ENCODE measurements around the gene MMP19.
"Not testable (repeated sequence)": the region's sequence is repeated elsewhere in the genome, so short reads cannot be mapped to it uniquely, and the experiment has no call there.

The MMP19 gene
- 0 to 0.11 (median 0) reads per million in 9 experiments for total RNA-seq

DNA sequence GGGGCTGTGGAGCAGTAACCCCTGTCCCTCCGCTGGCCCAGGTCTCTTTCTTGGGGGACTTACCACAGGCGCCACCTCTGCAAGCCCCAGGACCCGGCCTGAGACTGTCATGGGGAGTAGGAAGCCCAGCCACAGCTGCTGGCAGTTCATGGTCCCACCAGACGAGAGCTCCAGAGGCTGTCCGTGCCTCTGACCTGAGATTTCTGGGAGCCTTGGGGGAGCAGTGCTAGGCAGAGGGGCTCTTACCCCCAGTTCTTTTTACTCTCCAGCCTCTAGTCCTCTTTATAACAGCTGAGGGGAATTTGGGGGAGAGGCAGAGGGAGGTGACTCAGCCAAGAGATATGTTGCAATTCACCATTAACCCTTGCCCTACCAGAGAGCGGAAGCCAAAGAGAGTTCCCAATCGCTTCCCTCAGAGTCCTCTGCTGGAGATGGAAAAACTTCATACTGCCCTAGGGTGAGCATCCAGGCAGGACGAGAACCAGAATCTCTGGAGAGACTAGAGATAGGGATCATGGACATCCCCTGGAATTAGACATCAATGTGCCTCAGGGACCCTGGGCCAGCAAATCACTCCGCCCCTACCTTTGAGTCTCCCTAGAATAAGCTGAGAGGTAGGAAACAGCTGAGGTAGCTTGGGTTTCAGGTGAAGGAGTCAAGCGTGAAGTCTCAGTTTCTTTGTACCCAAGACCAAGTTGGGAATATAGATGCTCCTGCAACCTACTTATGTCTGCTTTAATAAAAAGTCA, at the start of gene MMP19:
MMP19 (minus strand) TSS at position 256 of the 749 bp plus-strand sequence; CDS start at position 150, 106 bp downstream.
- Mint-ChIP-seq H3K4me3 (no peak within 1 kb of the TSS), H3K36me3 (ENCODE audit: insufficient read depth) (no peaks in the 10 kb centered on the region), H3K27ac (no peak within 1 kb of the TSS), H3K9me3 (no peaks in the 10 kb centered on the region), H3K4me1 (ENCODE audit: low read depth in 2 of 2) (no peaks in the 10 kb centered on the region), H3K27me3 (peaks cover 5 to 19% of the 10 kb centered on the region in 2 donors)
- DNase-seq, result no peak
- no peak for ATAC-seq (replicated peaks)

DNA sequence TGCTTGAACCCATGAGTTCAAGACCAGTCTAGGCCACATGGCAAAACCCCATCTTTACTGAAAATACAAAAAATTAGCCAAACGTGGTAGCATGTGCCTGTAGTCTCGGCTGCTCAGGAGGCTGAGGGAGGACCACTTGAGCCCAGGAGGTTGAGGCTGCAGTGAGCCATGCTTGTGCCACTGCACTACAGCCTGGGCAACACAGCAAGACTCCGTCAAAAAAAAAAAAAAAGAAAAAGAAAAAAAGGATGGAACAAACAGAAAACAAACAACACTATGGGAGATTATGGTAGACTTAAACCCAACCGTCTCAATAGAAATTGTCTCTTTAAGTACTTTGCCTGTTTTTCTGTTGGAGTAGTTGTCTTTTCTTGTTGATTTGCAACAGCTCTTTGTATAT, 48.6 kb upstream of the MMP19 start:
- H3K27me3 Mint-ChIP-seq, result no peaks in the 10 kb centered on the region
- no peak for ATAC-seq (replicated peaks)

GRCh38 chr12:55885113-55885512, 42.4 kb upstream of the MMP19 start:
- ATAC-seq (replicated peaks) (no peak), DNase-seq (no peak)
- no peaks in the 10 kb centered on the region for H3K9me3 Mint-ChIP-seq
- H3K4me3 Mint-ChIP-seq, result no peak overlapping the region
- H3K27ac Mint-ChIP-seq, result no peak overlapping the region
- no peaks in the 10 kb centered on the region for H3K36me3 Mint-ChIP-seq (ENCODE audit: insufficient read depth)
- no peaks in the 10 kb centered on the region for H3K27me3 Mint-ChIP-seq
- H3K4me1 Mint-ChIP-seq (ENCODE audit: low read depth in 2 of 2), result no peaks in the 10 kb centered on the region

More for the DNA sequence above, 48.6 kb upstream of the MMP19 start:
- no peak for DNase-seq
- Mint-ChIP-seq H3K9me3 (no peaks in the 10 kb centered on the region), H3K4me1 (ENCODE audit: low read depth in 2 of 2) (no peaks in the 10 kb centered on the region), H3K4me3 (no peak overlapping the region), H3K27ac (no peak overlapping the region), H3K36me3 (ENCODE audit: insufficient read depth) (no peaks in the 10 kb centered on the region)

GRCh38 chr12:55877824-55878223, 35.1 kb upstream of the MMP19 start:
- Mint-ChIP-seq H3K27ac (no peak overlapping the region), H3K4me1 (ENCODE audit: low read depth in 2 of 2) (no peaks in the 10 kb centered on the region), H3K36me3 (ENCODE audit: insufficient read depth) (no peaks in the 10 kb centered on the region), H3K9me3 (peaks cover 0 to 10% of the 10 kb centered on the region in 2 donors), H3K27me3 (no peaks in the 10 kb centered on the region), H3K4me3 (no peak overlapping the region)
- DNase-seq (no peak), ATAC-seq (replicated peaks) (no peak)

GRCh38 chr12:55875704-55876467, 33.1 kb upstream of the MMP19 start:
- DNase-seq, result no peak
- Mint-ChIP-seq H3K27me3 (no peaks in the 10 kb centered on the region), H3K36me3 (ENCODE audit: insufficient read depth) (no peaks in the 10 kb centered on the region), H3K9me3 (peaks cover 0 to 10% of the 10 kb centered on the region in 2 donors), H3K27ac (no peak overlapping the region), H3K4me3 (no peak overlapping the region), H3K4me1 (ENCODE audit: low read depth in 2 of 2) (peaks cover 0 to 2% of the 10 kb centered on the region in 2 donors)
- no peak for ATAC-seq (replicated peaks)

GRCh38 chr12:55874443-55874842, 31.7 kb upstream of the MMP19 start:
- no peaks in the 10 kb centered on the region for H3K36me3 Mint-ChIP-seq (ENCODE audit: insufficient read depth)
- DNase-seq (no peak), ATAC-seq (replicated peaks) (no peak)
- H3K27ac Mint-ChIP-seq, result no peak overlapping the region
- H3K4me1 Mint-ChIP-seq (ENCODE audit: low read depth in 2 of 2), result peaks cover 0 to 2% of the 10 kb centered on the region in 2 donors
- H3K9me3 Mint-ChIP-seq, result peaks cover 0 to 10% of the 10 kb centered on the region in 2 donors
- no peaks in the 10 kb centered on the region for H3K27me3 Mint-ChIP-seq
- H3K4me3 Mint-ChIP-seq, result no peak overlapping the region

DNA sequence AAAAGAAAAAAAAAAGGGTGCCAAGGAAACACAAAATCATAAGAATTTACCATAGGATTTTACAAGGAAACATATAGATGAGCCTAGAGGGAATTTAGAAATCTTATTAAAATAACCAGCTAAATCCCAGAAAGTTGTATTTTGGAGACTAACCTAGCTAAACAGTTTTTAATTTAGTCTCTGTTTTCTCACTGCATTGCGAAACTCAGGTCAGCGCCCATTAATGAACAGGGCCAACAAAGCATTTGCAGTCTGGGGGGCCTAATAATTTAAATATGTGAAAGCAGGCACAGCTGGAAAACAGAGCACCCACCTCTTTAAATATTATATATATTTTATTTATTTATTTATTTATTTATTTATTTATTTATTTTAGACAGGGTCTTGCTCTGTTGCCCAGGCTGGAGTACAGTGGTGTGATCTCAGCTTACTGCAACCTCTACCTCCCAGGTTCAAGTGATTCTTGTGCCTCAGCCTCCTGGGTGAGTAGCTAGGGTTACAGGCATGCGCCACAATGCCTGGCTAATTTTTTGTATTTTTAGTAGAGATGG, 23.8 kb upstream of the MMP19 start:
- H3K27me3 Mint-ChIP-seq; H3K9me3 Mint-ChIP-seq; H3K27ac Mint-ChIP-seq; H3K36me3 Mint-ChIP-seq (ENCODE audit: insufficient read depth); ATAC-seq (replicated peaks); H3K4me1 Mint-ChIP-seq (ENCODE audit: low read depth in 2 of 2); DNase-seq; H3K4me3 Mint-ChIP-seq: not testable (repeated sequence)

- ATAC-seq (replicated peaks), result no peak
- no peaks in the 10 kb centered on the region for H3K36me3 Mint-ChIP-seq (ENCODE audit: insufficient read depth)
- no peaks in the 10 kb centered on the region for H3K9me3 Mint-ChIP-seq
Observed at GRCh38 chr12:55865327-55865726, 22.6 kb upstream of the MMP19 start.

DNA sequence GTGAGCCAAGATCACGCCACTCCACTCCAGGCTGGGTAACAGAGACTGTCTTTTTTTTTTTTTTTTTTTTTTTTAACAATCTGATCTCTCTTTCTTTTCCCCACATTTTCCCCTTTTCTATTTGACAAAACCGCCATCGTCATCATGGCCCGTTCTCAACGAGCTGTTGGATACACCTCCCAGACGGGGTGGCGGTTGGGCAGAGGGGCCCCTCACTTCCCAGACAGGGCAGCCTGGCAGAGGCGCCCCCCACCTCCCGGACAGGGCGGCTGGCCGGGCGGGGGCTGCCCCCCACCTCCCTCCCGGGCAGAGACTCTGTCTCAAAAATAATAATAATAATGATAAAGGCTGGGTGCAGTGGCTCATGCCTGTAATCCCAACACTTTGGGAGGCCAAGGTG, 20.2 kb upstream of the MMP19 start:
- not testable (repeated sequence) for H3K27me3 Mint-ChIP-seq; H3K36me3 Mint-ChIP-seq (ENCODE audit: insufficient read depth); H3K4me1 Mint-ChIP-seq (ENCODE audit: low read depth in 2 of 2); DNase-seq; H3K27ac Mint-ChIP-seq; H3K9me3 Mint-ChIP-seq; H3K4me3 Mint-ChIP-seq; ATAC-seq (replicated peaks)

More at GRCh38 chr12:55865327-55865726, 22.6 kb upstream of the MMP19 start:
- Mint-ChIP-seq H3K4me3 (no peak overlapping the region), H3K4me1 (ENCODE audit: low read depth in 2 of 2) (no peaks in the 10 kb centered on the region), H3K27me3 (no peaks in the 10 kb centered on the region), H3K27ac (no peak overlapping the region)
- DNase-seq, result no peak

DNA sequence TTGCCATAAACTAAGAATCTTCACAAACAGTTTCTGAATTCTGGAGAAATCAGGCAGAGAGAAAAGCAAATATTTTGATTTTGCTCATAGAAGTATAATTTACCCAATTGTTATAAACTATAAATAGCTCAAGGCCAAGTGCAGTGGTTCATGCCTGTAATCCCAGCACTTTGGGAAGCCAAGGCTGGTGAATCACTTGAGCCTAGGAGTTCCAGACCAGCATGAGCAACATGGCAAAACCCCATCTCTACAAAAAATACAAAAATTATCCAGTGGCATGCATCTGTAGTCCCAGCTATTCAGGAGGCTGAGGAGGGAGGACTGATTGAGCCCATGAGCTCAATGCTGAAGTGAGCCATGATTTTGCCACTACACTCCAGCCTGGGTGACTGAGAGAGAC, 19.6 kb upstream of the MMP19 start:
- no peaks in the 10 kb centered on the region for H3K4me1 Mint-ChIP-seq (ENCODE audit: low read depth in 2 of 2)
- H3K4me3 Mint-ChIP-seq, result no peak overlapping the region
- no peak overlapping the region for H3K27ac Mint-ChIP-seq
- DNase-seq (no peak), ATAC-seq (replicated peaks) (no peak)
- H3K27me3 Mint-ChIP-seq, result no peaks in the 10 kb centered on the region
- no peaks in the 10 kb centered on the region for H3K9me3 Mint-ChIP-seq
- H3K36me3 Mint-ChIP-seq (ENCODE audit: insufficient read depth), result no peaks in the 10 kb centered on the region

DNA sequence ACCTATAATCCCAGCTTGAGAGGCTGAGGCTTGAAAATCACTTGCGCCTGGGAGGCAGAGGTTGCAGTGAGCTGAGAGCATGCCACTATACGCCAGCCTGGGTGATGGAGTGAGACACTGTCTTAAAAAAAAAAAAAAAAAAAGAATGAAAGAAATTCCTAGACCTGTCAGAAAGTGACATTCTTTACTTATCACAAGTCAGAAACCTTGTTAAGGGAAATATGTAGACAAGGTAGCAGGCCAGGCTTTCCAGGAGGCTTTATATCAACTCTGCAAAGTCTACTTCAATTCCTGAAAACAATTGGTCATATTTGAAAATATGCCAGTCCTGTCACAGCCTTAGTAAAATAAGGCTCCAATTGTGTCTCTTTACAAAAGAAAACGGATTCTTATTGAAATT, 19.1 kb upstream of the MMP19 start:
- H3K36me3 Mint-ChIP-seq (ENCODE audit: insufficient read depth), result no peaks in the 10 kb centered on the region
- H3K27ac Mint-ChIP-seq, result no peak overlapping the region
- H3K4me1 Mint-ChIP-seq (ENCODE audit: low read depth in 2 of 2), result no peaks in the 10 kb centered on the region
- no peak overlapping the region for H3K4me3 Mint-ChIP-seq
- H3K27me3 Mint-ChIP-seq, result no peaks in the 10 kb centered on the region
- DNase-seq (no peak), ATAC-seq (replicated peaks) (no peak)
- no peaks in the 10 kb centered on the region for H3K9me3 Mint-ChIP-seq

- Mint-ChIP-seq H3K27ac (no peak overlapping the region), H3K4me3 (no peak overlapping the region), H3K9me3 (no peaks in the 10 kb centered on the region), H3K4me1 (ENCODE audit: low read depth in 2 of 2) (no peaks in the 10 kb centered on the region), H3K27me3 (no peaks in the 10 kb centered on the region), H3K36me3 (ENCODE audit: insufficient read depth) (no peaks in the 10 kb centered on the region)
- DNase-seq (no peak), ATAC-seq (replicated peaks) (no peak)
Observed at GRCh38 chr12:55861396-55861795, 18.7 kb upstream of the MMP19 start.

DNA sequence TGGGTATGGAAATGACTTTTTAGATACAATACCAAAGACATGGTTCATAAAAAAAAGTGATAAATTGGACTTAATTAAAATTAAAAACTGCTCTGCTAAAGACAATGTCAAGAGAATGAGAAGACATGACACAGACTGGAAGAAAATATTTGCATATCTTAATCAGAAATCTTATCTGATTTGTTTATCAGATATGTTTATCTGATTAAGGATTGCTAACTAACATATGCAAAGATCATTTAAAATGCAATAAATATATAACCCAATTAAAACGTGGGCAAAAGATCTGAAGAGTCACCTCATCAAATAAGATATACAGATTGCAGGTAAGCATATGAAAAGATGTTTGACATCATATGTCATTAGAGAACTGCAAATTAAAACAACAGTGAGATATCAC, 10.0 kb upstream of the MMP19 start:
- ATAC-seq (replicated peaks) (no peak), DNase-seq (no peak)
- Mint-ChIP-seq H3K4me1 (ENCODE audit: low read depth in 2 of 2) (no peaks in the 10 kb centered on the region), H3K27me3 (peaks cover 27 to 30% of the 10 kb centered on the region in 2 donors), H3K9me3 (no peaks in the 10 kb centered on the region), H3K27ac (no peak overlapping the region), H3K4me3 (no peak overlapping the region), H3K36me3 (ENCODE audit: insufficient read depth) (no peaks in the 10 kb centered on the region)

DNA sequence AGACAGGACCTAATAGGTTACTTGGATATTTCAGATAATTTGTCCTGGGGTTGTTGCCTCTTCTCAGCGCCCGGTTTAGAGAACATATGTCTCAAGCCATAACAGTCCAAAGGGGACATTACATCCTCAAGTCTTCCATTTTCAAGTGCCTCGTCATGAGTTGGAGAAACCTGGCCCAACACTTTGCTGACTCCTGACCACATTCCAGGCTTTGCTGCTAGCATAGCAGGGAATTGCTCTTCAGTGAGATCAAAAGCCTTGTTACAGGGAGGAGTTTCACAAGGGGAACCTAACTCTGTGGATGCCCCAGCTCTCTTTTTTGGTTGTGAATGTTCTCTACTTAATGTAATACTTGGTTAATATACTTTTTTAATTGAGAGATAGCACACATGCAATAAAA, 8.2 kb upstream of the MMP19 start:
- no peak overlapping the region for H3K4me3 Mint-ChIP-seq
- DNase-seq (no peak), ATAC-seq (replicated peaks) (no peak)
- H3K9me3 Mint-ChIP-seq, result no peaks in the 10 kb centered on the region
- no peaks in the 10 kb centered on the region for H3K4me1 Mint-ChIP-seq (ENCODE audit: low read depth in 2 of 2)
- peaks cover 27 to 30% of the 10 kb centered on the region in 2 donors for H3K27me3 Mint-ChIP-seq
- H3K27ac Mint-ChIP-seq, result no peak overlapping the region
- H3K36me3 Mint-ChIP-seq (ENCODE audit: insufficient read depth), result no peaks in the 10 kb centered on the region

All from effector memory CD8-positive, alpha-beta T cell (primary cell).